ENCODE data around the gene DYNC1I2.

GRCh38 chr2:171702781-171703556 is 15.7 kb downstream of the DYNC1I2 start:
- TF ChIP-seq, protein P1, sequence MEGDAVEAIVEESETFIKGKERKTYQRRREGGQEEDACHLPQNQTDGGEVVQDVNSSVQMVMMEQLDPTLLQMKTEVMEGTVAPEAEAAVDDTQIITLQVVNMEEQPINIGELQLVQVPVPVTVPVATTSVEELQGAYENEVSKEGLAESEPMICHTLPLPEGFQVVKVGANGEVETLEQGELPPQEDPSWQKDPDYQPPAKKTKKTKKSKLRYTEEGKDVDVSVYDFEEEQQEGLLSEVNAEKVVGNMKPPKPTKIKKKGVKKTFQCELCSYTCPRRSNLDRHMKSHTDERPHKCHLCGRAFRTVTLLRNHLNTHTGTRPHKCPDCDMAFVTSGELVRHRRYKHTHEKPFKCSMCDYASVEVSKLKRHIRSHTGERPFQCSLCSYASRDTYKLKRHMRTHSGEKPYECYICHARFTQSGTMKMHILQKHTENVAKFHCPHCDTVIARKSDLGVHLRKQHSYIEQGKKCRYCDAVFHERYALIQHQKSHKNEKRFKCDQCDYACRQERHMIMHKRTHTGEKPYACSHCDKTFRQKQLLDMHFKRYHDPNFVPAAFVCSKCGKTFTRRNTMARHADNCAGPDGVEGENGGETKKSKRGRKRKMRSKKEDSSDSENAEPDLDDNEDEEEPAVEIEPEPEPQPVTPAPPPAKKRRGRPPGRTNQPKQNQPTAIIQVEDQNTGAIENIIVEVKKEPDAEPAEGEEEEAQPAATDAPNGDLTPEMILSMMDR (IDR thresholded peaks at IDR 0.05; ENCODE audit: insufficient read depth, low read depth, low read length): no peak
- no peak for TF ChIP-seq EZH2 (IDR thresholded peaks at IDR 0.05; ENCODE audit: insufficient read depth, low read length)
